ENCODE data around the gene LHFPL3. TPM values are rescaled to one million over a fixed set of nuclear protein-coding genes. Genes with fewer than 3 reads are reported as not detected.
"Not testable (repeated sequence)": the region's sequence is repeated elsewhere in the genome, so short reads cannot be mapped to it uniquely, and the experiment has no call there.

Gene LHFPL3
- total RNA-seq, 4 donors from 2014 or later, result not detected

- no peak for DNase-seq
- TF ChIP-seq CTCF (IDR thresholded peaks at IDR 0.05), result no peak
- TF ChIP-seq POLR2A (IDR thresholded peaks at IDR 0.05), result no peak
- no peaks in the 10 kb centered on the region for H3K27me3 ChIP-seq
- H3K4me3 ChIP-seq, result no peak overlapping the region
- no peaks in the 10 kb centered on the region for H3K4me1 ChIP-seq
- H3K9me3 ChIP-seq, result no peaks in the 10 kb centered on the region
- H3K36me3 ChIP-seq, result no peaks in the 10 kb centered on the region
- no peak overlapping the region for H3K27ac ChIP-seq
Measured at GRCh38 chr7:104572554-104572953, 244.2 kb downstream of the LHFPL3 start.

- Histone ChIP-seq H3K27ac (no peak overlapping the region), H3K27me3 (no peaks in the 10 kb centered on the region), H3K4me1 (no peaks in the 10 kb centered on the region), H3K4me3 (no peak overlapping the region), H3K9me3 (no peaks in the 10 kb centered on the region), H3K36me3 (no peaks in the 10 kb centered on the region)
- TF ChIP-seq CTCF (IDR thresholded peaks at IDR 0.05), result no peak
- TF ChIP-seq POLR2A (IDR thresholded peaks at IDR 0.05), result no peak
- no peak for DNase-seq
Measured at GRCh38 chr7:104584620-104585019, 256.2 kb downstream of the LHFPL3 start.

- not testable (repeated sequence) for H3K9me3 ChIP-seq, H3K4me3 ChIP-seq, H3K27ac ChIP-seq, H3K27me3 ChIP-seq, H3K36me3 ChIP-seq, H3K4me1 ChIP-seq, DNase-seq
Measured at GRCh38 chr7:104595591-104595990, 267.2 kb downstream of the LHFPL3 start.

GRCh38 chr7:104603957-104604356 is 275.6 kb downstream of the LHFPL3 start:
- no peak for DNase-seq

GRCh38 chr7:104604706-104605105 is 276.3 kb downstream of the LHFPL3 start:
- Histone ChIP-seq H3K27ac (no peak overlapping the region), H3K4me1 (no peaks in the 10 kb centered on the region), H3K36me3 (no peaks in the 10 kb centered on the region), H3K27me3 (no peaks in the 10 kb centered on the region), H3K9me3 (no peaks in the 10 kb centered on the region), H3K4me3 (no peak overlapping the region)
- no peak for DNase-seq
- TF ChIP-seq CTCF (IDR thresholded peaks at IDR 0.05), result no peak
- no peak for TF ChIP-seq POLR2A (IDR thresholded peaks at IDR 0.05)

More at GRCh38 chr7:104603957-104604356, 275.6 kb downstream of the LHFPL3 start:
- Histone ChIP-seq H3K4me1 (no peaks in the 10 kb centered on the region), H3K36me3 (no peaks in the 10 kb centered on the region), H3K27me3 (no peaks in the 10 kb centered on the region), H3K27ac (no peak overlapping the region), H3K4me3 (no peak overlapping the region), H3K9me3 (no peaks in the 10 kb centered on the region)
- TF ChIP-seq POLR2A (IDR thresholded peaks at IDR 0.05) (no peak), CTCF (IDR thresholded peaks at IDR 0.05) (no peak)

GRCh38 chr7:104621321-104621720 is 292.9 kb downstream of the LHFPL3 start:
- TF ChIP-seq POLR2A (IDR thresholded peaks at IDR 0.05), result no peak
- TF ChIP-seq CTCF (IDR thresholded peaks at IDR 0.05), result no peak
- no peaks in the 10 kb centered on the region for H3K36me3 ChIP-seq
- H3K9me3 ChIP-seq, result no peaks in the 10 kb centered on the region
- no peak overlapping the region for H3K4me3 ChIP-seq
- H3K27ac ChIP-seq, result no peak overlapping the region
- H3K27me3 ChIP-seq, result no peaks in the 10 kb centered on the region
- no peaks in the 10 kb centered on the region for H3K4me1 ChIP-seq
- no peak for DNase-seq

Measured in Peyer's patch (tissue), 4 donors.